PFSK-1 (cell line): ENCODE results near the gene ANKRD13D.

Experiments
- FOXP2 ChIP-seq: optimal IDR thresholded peaks from 2 replicates; pipeline ENCODE3; 2011; ENCODE audit warnings: borderline replicate concordance, control low read depth, inconsistent platforms; ENCODE audit not compliant: insufficient read depth; ENCODE audit errors: extremely low read length, extremely low read depth
- POLR2AphosphoS5 ChIP-seq: IDR thresholded peaks from 2 replicates; pipeline ENCODE4 v1.6.1; 2012; ENCODE audit warnings: low read depth, mild to moderate bottlenecking, control low read depth, low read length, moderate library complexity
- SIN3A ChIP-seq: IDR thresholded peaks from 2 replicates; pipeline ENCODE4 v1.6.1; 2012; ENCODE audit warnings: mild to moderate bottlenecking, low read length, moderate library complexity, borderline replicate concordance; ENCODE audit not compliant: insufficient read depth
- TAF1 ChIP-seq: IDR thresholded peaks from 2 replicates; pipeline ENCODE4 v1.6.1; 2012; ENCODE audit warnings: low read length, control low read depth, borderline replicate concordance; ENCODE audit not compliant: insufficient read depth
- TF ChIP-seq, protein P1 (sequence below), 2 experiments: IDR thresholded peaks; 2 replicates each; pipeline versions ENCODE4 v1.6.1 to v1.8.0; 2011 to 2012; ENCODE audit warnings: low read depth in 2 of 2, low read length in 2 of 2, control low read depth in 1 of 2, inconsistent platforms in 1 of 2, mild to moderate bottlenecking in 1 of 2, moderate library complexity in 1 of 2; ENCODE audit not compliant: insufficient read depth in 1 of 2

Gene ANKRD13D

DNA sequence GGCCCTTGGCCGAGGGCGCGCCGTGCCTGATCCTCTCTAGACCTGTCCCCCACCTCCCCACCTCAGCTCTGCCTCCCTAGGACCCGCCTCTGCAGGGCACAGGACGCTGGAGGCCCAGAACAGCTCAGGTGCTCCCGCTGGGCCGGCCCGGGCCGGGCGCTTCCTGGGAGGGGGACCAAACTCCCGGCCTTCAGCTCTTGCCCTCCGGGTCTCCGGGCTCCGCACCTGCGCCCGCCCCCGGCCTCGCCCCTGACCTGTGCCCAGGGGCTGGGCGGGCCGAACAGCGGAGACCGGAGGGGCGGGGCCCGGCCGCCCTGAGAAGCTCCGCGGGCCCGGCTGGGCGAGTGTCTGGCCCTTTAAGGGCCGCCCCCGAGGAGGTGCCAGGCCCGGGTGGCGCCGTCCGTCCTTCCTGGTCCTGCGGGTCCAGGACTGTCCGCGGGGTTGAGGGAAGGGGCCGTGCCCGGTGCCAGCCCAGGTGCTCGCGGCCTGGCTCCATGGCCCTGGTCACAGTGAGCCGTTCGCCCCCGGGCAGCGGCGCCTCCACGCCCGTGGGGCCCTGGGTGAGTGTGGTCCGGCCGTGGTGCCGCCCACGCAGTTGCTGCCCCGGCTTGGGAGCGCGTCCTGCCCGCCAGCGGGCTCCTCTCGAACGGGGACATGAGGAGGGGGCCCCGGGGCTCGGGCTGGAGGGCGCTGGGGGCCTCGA lies 14.2 kb downstream of the ANKRD13D start, which contains the start of gene SSH3:
SSH3 (plus strand) TSS at position 399 of the 703 bp plus-strand sequence; CDS start at position 495, 96 bp downstream.
- no peak for TF ChIP-seq SIN3A
- TF ChIP-seq TAF1 = no peak
- TF ChIP-seq POLR2AphosphoS5 = no peak
- TF ChIP-seq FOXP2 = no peak
- TF ChIP-seq, protein P1, sequence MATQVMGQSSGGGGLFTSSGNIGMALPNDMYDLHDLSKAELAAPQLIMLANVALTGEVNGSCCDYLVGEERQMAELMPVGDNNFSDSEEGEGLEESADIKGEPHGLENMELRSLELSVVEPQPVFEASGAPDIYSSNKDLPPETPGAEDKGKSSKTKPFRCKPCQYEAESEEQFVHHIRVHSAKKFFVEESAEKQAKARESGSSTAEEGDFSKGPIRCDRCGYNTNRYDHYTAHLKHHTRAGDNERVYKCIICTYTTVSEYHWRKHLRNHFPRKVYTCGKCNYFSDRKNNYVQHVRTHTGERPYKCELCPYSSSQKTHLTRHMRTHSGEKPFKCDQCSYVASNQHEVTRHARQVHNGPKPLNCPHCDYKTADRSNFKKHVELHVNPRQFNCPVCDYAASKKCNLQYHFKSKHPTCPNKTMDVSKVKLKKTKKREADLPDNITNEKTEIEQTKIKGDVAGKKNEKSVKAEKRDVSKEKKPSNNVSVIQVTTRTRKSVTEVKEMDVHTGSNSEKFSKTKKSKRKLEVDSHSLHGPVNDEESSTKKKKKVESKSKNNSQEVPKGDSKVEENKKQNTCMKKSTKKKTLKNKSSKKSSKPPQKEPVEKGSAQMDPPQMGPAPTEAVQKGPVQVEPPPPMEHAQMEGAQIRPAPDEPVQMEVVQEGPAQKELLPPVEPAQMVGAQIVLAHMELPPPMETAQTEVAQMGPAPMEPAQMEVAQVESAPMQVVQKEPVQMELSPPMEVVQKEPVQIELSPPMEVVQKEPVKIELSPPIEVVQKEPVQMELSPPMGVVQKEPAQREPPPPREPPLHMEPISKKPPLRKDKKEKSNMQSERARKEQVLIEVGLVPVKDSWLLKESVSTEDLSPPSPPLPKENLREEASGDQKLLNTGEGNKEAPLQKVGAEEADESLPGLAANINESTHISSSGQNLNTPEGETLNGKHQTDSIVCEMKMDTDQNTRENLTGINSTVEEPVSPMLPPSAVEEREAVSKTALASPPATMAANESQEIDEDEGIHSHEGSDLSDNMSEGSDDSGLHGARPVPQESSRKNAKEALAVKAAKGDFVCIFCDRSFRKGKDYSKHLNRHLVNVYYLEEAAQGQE (IDR thresholded peaks at IDR 0.05; ENCODE audit: insufficient read depth in 1 of 2, low read depth in 2 of 2, low read length in 2 of 2) = no peak

DNA sequence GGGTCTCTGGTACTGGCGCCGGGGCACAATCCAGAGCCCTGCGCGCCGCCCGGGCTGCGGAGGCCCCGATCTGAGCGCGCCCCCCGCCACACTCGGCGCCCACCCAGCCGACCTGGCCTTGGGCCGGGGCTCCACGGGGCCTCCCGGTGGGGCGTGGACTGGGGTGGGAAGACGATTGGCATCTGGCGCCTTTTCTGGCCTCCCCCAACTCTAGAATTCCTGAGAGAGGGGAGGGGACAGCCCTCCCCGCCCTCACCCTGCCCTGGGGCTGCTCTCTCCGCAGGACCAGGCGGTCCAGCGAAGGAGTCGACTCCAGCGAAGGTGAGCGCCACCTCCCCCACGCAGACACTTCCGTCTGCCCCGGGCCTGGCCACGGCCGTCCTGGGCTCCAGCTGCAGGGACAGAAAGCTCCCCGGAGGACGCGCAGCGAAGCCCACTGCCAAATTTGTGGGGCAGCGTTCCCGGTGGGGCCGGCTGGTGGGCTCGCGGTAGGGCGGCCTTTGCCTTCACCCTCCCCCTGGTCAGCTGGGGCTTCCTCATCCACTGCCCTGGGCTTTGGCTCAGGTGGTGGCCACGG lies 14.8 kb downstream of the ANKRD13D start:
- no peak for TF ChIP-seq SIN3A
- no peak for TF ChIP-seq FOXP2
- no peak for TF ChIP-seq TAF1
- no peak for TF ChIP-seq POLR2AphosphoS5
- TF ChIP-seq, protein P1 (IDR thresholded peaks at IDR 0.05; ENCODE audit: insufficient read depth in 1 of 2, low read depth in 2 of 2, low read length in 2 of 2) = no peak

DNA sequence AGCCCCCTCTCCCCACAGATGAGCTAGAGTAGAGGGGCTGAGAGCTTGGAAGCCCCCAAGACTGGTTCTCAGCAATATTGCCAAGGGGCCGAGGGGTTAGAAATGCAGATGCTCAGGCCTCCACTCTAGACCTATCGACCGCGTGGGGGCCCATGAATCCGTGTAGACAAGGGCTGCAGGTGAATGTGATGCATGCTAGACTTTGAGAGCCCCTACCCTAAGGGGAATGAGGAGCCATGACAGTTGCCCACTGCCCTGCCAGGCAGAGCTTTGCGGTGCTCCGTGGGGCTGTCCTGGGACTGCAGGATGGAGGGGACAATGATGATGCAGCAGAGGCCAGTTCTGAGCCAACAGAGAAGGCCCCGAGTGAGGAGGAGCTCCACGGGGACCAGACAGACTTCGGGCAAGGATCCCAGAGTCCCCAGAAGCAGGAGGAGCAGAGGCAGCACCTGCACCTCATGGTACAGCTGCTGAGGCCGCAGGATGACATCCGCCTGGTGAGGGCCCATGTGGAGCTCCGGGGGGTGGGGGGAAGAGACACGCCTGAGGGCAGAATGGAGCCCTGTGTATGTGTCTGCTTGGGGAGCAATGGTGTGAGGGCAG lies 15.5 kb downstream of the ANKRD13D start:
- TF ChIP-seq POLR2AphosphoS5 (no peak), TAF1 (no peak), FOXP2 (no peak), SIN3A (no peak)
- TF ChIP-seq, protein P1 (IDR thresholded peaks at IDR 0.05; ENCODE audit: insufficient read depth in 1 of 2, low read depth in 2 of 2, low read length in 2 of 2) = no peak

DNA sequence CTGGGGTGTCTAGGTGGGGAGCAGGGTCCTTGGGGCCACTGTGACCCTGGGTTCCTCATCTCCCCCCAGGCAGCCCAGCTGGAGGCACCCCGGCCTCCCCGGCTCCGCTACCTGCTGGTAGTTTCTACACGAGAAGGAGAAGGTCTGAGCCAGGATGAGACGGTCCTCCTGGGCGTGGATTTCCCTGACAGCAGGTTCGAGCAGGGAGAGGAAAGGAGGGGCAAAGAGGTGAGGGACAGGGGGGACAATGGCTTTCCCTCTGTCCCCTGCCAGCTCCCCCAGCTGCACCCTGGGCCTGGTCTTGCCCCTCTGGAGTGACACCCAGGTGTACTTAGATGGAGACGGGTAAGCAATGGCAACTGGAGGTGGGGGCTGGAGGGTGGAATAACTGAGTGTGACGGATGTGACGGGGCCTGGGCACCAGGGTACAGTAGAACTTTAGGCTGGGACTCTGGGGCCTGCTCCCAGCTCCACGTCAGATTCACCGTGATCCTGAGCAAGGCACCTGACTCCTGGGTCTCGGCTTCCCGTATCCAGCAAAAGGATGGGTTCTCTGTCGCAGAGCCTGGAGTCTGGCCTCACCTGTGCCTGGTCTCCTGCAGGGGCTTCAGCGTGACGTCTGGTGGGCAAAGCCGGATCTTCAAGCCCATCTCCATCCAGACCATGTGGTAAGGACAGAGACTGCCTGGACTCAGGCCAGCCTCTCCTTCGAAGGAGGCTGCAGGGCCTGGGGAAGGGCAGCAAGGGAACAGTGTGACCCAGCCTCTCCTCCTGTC lies 17.9 kb downstream of the ANKRD13D start:
- TF ChIP-seq FOXP2 (no peak), TAF1 (no peak), SIN3A (no peak), POLR2AphosphoS5 (no peak)
- TF ChIP-seq, protein P1 (IDR thresholded peaks at IDR 0.05; ENCODE audit: insufficient read depth in 1 of 2, low read depth in 2 of 2, low read length in 2 of 2) = no peak
